Body of pancreas (tissue), 4 donors: ENCODE results near the gene METTL24.

Source experiments
- CTCF ChIP-seq, 7 experiments: fragments of 450-650 bp in 4 of 7; fragments of 200-600 bp in 3 of 7; sonication (generic) in 3 of 7; IDR thresholded peaks; one replicate each; pipeline ENCODE4 v1.5.1; 2016 to 2019; ENCODE audit warnings: antibody characterized with exemption in 7 of 7
- POLR2A ChIP-seq, 3 donors: fragments of 450-650 bp; IDR thresholded peaks; one replicate each; pipeline ENCODE4 v1.6.1; 2016; ENCODE audit warnings: antibody characterized with exemption in 3 of 3, mild to moderate bottlenecking in 2 of 3

GRCh38 chr6:110320307-110320706 is 37.8 kb downstream of the METTL24 start:
- no peak for TF ChIP-seq CTCF (IDR thresholded peaks at IDR 0.05)
- TF ChIP-seq POLR2A (IDR thresholded peaks at IDR 0.05) = no peak
